Activated naive CD8-positive, alpha-beta T cell treated with anti-CD3 and anti-CD28 coated beads, Interleukin-2, amount 50 U/mL, for 24 hours (primary cell): Measurements from ENCODE around the gene GALNT2.

ENCODE experiments used
- ATAC-seq: fragments of 150-1000 bp; cut with Tn5 transposase; one replicate; pipeline ENCODE4 v1.10.0; 2021
- DNase-seq: peaks from one replicate; pipeline ENCODE4 v3.0.0; 2021
- H3K27ac Mint-ChIP-seq: one replicate; pipeline ENCODE4 v1.8.0; 2021; ENCODE audit warnings: mild to moderate bottlenecking, mixed read lengths
- H3K27me3 Mint-ChIP-seq: one replicate; pipeline ENCODE4 v1.8.0; 2021; ENCODE audit warnings: mixed read lengths
- H3K36me3 Mint-ChIP-seq: one replicate; pipeline ENCODE4 v1.8.0; 2021; ENCODE audit warnings: low read depth, mixed read lengths
- H3K4me1 Mint-ChIP-seq: one replicate; pipeline ENCODE4 v1.8.0; 2021; ENCODE audit warnings: mixed read lengths
- H3K4me3 Mint-ChIP-seq: one replicate; pipeline ENCODE4 v1.8.0; 2021; ENCODE audit warnings: mild to moderate bottlenecking, moderate library complexity, mixed read lengths
- H3K9me3 Mint-ChIP-seq: one replicate; pipeline ENCODE4 v1.8.0; 2021; ENCODE audit warnings: mixed read lengths

GALNT2 gene

GRCh38 chr1:230256896-230257295 is 189.9 kb downstream of the GALNT2 start:
- DNase-seq (no peak), ATAC-seq (no peak)
- H3K4me1 Mint-ChIP-seq: peaks cover 9% of the 10 kb centered on the region
- H3K4me3 Mint-ChIP-seq: no peak overlapping the region
- no peaks in the 10 kb centered on the region for H3K27me3 Mint-ChIP-seq
- peaks cover 56% of the 10 kb centered on the region for H3K36me3 Mint-ChIP-seq
- H3K27ac Mint-ChIP-seq: no peak overlapping the region
- H3K9me3 Mint-ChIP-seq: no peaks in the 10 kb centered on the region

- Mint-ChIP-seq H3K9me3 (no peaks in the 10 kb centered on the region), H3K4me3 (no peak overlapping the region), H3K4me1 (peaks cover 3% of the 10 kb centered on the region), H3K27me3 (no peaks in the 10 kb centered on the region), H3K36me3 (peaks cover 55% of the 10 kb centered on the region), H3K27ac (no peak overlapping the region)
- ATAC-seq (no peak), DNase-seq (no peak)
These were observed 192.6 kb downstream of the GALNT2 start for GRCh38 chr1:230259621-230260020.

GRCh38 chr1:230260831-230261230 is 193.8 kb downstream of the GALNT2 start:
- H3K9me3 Mint-ChIP-seq: no peaks in the 10 kb centered on the region
- DNase-seq (no peak), ATAC-seq (no peak)
- no peak overlapping the region for H3K27ac Mint-ChIP-seq
- H3K4me1 Mint-ChIP-seq: peaks cover 3% of the 10 kb centered on the region
- peaks cover 48% of the 10 kb centered on the region for H3K36me3 Mint-ChIP-seq
- no peak overlapping the region for H3K4me3 Mint-ChIP-seq
- H3K27me3 Mint-ChIP-seq: no peaks in the 10 kb centered on the region

- H3K36me3 Mint-ChIP-seq: peaks cover 44% of the 10 kb centered on the region
- H3K27ac Mint-ChIP-seq: no peak overlapping the region
- peaks cover 3% of the 10 kb centered on the region for H3K4me1 Mint-ChIP-seq
- no peak for DNase-seq
- no peaks in the 10 kb centered on the region for H3K27me3 Mint-ChIP-seq
- H3K9me3 Mint-ChIP-seq: no peaks in the 10 kb centered on the region
- ATAC-seq: no peak
- no peak overlapping the region for H3K4me3 Mint-ChIP-seq
These were observed 195.1 kb downstream of the GALNT2 start for GRCh38 chr1:230261928-230262650.

GRCh38 chr1:230262867-230263567 is 196.0 kb downstream of the GALNT2 start:
- H3K27ac Mint-ChIP-seq: no peak overlapping the region
- peaks cover 3% of the 10 kb centered on the region for H3K4me1 Mint-ChIP-seq
- DNase-seq (no peak), ATAC-seq (peak; percentile 13)
- H3K4me3 Mint-ChIP-seq: no peak overlapping the region
- no peaks in the 10 kb centered on the region for H3K9me3 Mint-ChIP-seq
- H3K27me3 Mint-ChIP-seq: no peaks in the 10 kb centered on the region
- H3K36me3 Mint-ChIP-seq: peaks cover 38% of the 10 kb centered on the region

GRCh38 chr1:230263568-230264195 is 196.6 kb downstream of the GALNT2 start:
- H3K36me3 Mint-ChIP-seq: peaks cover 32% of the 10 kb centered on the region
- no peaks in the 10 kb centered on the region for H3K27me3 Mint-ChIP-seq
- ATAC-seq: no peak
- H3K27ac Mint-ChIP-seq: no peak overlapping the region
- no peaks in the 10 kb centered on the region for H3K9me3 Mint-ChIP-seq
- H3K4me3 Mint-ChIP-seq: no peak overlapping the region
- DNase-seq: no peak
- peaks cover 3% of the 10 kb centered on the region for H3K4me1 Mint-ChIP-seq

- DNase-seq (no peak), ATAC-seq (no peak)
- Mint-ChIP-seq H3K36me3 (peaks cover 27% of the 10 kb centered on the region), H3K27ac (no peak overlapping the region), H3K4me3 (no peak overlapping the region), H3K27me3 (no peaks in the 10 kb centered on the region), H3K9me3 (no peaks in the 10 kb centered on the region), H3K4me1 (peaks cover 7% of the 10 kb centered on the region)
These were observed 197.3 kb downstream of the GALNT2 start for GRCh38 chr1:230264342-230264741.

- Mint-ChIP-seq H3K4me3 (no peak overlapping the region), H3K9me3 (no peaks in the 10 kb centered on the region), H3K4me1 (peaks cover 18% of the 10 kb centered on the region), H3K36me3 (peaks cover 22% of the 10 kb centered on the region), H3K27me3 (no peaks in the 10 kb centered on the region), H3K27ac (no peak overlapping the region)
- DNase-seq (no peak), ATAC-seq (no peak)
These were observed 198.4 kb downstream of the GALNT2 start for GRCh38 chr1:230265200-230266115.

- H3K4me3 Mint-ChIP-seq: no peak overlapping the region
- no peak overlapping the region for H3K27ac Mint-ChIP-seq
- no peaks in the 10 kb centered on the region for H3K9me3 Mint-ChIP-seq
- ATAC-seq: no peak
- H3K4me1 Mint-ChIP-seq: peaks cover 25% of the 10 kb centered on the region
- peaks cover 27% of the 10 kb centered on the region for H3K36me3 Mint-ChIP-seq
- H3K27me3 Mint-ChIP-seq: no peaks in the 10 kb centered on the region
- no peak for DNase-seq
These were observed 199.4 kb downstream of the GALNT2 start for GRCh38 chr1:230266456-230266855.

- H3K4me1 Mint-ChIP-seq: peaks cover 34% of the 10 kb centered on the region
- peaks cover 30% of the 10 kb centered on the region for H3K36me3 Mint-ChIP-seq
- no peak for ATAC-seq
- H3K9me3 Mint-ChIP-seq: no peaks in the 10 kb centered on the region
- peak overlapping the region; percentile 4 for H3K27ac Mint-ChIP-seq
- no peak for DNase-seq
- H3K27me3 Mint-ChIP-seq: no peaks in the 10 kb centered on the region
- no peak overlapping the region for H3K4me3 Mint-ChIP-seq
These were observed 200.5 kb downstream of the GALNT2 start for GRCh38 chr1:230267338-230268065.

GRCh38 chr1:230268371-230269170 is 201.5 kb downstream of the GALNT2 start:
- peak overlapping the region; percentile 35 for H3K27ac Mint-ChIP-seq
- ATAC-seq: no peak
- H3K36me3 Mint-ChIP-seq: peaks cover 27% of the 10 kb centered on the region
- H3K27me3 Mint-ChIP-seq: no peaks in the 10 kb centered on the region
- no peak overlapping the region for H3K4me3 Mint-ChIP-seq
- H3K9me3 Mint-ChIP-seq: no peaks in the 10 kb centered on the region
- DNase-seq: no peak
- peaks cover 44% of the 10 kb centered on the region for H3K4me1 Mint-ChIP-seq

GRCh38 chr1:230270185-230270558 is 203.1 kb downstream of the GALNT2 start:
- H3K4me1 Mint-ChIP-seq: peaks cover 56% of the 10 kb centered on the region
- peaks cover 24% of the 10 kb centered on the region for H3K36me3 Mint-ChIP-seq
- no peaks in the 10 kb centered on the region for H3K9me3 Mint-ChIP-seq
- peak; percentile 24 for DNase-seq
- peak overlapping the region; percentile 93 for H3K27ac Mint-ChIP-seq
- H3K4me3 Mint-ChIP-seq: peak overlapping the region; percentile 25
- ATAC-seq: no peak
- no peaks in the 10 kb centered on the region for H3K27me3 Mint-ChIP-seq

GRCh38 chr1:230270559-230271281 is 203.7 kb downstream of the GALNT2 start:
- Mint-ChIP-seq H3K36me3 (peaks cover 24% of the 10 kb centered on the region), H3K27me3 (no peaks in the 10 kb centered on the region), H3K9me3 (no peaks in the 10 kb centered on the region), H3K27ac (peak overlapping the region; percentile 93), H3K4me3 (peak overlapping the region; percentile 36), H3K4me1 (peaks cover 56% of the 10 kb centered on the region)
- DNase-seq (peak; percentile 33), ATAC-seq (peak; percentile 93)
